Measurements from ENCODE around the gene ZNFX1.

DNA sequence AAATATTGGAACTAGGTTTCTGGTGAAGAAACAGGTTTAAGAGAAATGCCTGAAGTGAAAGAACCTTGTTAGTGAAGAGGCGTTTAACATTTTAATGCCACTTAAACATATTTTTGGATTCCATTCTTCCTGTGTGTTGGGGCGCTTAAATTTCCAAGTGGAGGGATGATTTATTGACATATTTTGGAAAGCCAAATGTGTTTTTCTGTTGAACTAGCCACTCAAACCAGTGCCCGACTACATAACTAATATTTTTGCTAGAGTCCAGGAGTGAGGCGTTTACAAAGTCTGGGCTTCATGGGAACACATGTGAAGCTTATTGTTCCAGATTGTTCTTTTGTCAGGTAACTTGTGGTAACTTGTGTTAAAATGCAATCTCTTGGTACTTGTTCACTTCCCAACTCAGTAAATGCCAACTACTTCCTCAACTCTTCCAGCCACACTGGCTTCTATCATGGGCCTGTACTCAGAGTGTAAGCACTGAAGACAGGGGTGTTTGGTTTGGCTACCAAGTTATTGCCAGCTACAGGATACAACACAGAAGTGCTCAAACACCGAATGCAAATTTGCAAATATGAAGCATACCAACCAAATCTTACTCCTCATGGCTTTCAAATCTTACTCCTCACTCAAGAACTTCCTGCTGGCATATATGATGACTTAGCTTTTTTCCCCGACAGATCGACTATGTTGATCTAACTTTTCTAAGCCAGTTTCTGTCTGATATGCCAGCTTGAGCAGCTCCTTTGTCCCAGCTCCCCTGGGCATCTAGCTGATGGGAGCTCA, 2.0 kb upstream of the ZNFX1 start:
- TF ChIP-seq, protein P1, sequence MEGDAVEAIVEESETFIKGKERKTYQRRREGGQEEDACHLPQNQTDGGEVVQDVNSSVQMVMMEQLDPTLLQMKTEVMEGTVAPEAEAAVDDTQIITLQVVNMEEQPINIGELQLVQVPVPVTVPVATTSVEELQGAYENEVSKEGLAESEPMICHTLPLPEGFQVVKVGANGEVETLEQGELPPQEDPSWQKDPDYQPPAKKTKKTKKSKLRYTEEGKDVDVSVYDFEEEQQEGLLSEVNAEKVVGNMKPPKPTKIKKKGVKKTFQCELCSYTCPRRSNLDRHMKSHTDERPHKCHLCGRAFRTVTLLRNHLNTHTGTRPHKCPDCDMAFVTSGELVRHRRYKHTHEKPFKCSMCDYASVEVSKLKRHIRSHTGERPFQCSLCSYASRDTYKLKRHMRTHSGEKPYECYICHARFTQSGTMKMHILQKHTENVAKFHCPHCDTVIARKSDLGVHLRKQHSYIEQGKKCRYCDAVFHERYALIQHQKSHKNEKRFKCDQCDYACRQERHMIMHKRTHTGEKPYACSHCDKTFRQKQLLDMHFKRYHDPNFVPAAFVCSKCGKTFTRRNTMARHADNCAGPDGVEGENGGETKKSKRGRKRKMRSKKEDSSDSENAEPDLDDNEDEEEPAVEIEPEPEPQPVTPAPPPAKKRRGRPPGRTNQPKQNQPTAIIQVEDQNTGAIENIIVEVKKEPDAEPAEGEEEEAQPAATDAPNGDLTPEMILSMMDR (IDR thresholded peaks at IDR 0.05), result no peak
- TF ChIP-seq POLR2A (IDR thresholded peaks at IDR 0.05), result no peak

All from body of pancreas (tissue), 4 donors.